ENCODE data around the gene CLRN1. TPM values are rescaled to one million over a fixed set of nuclear protein-coding genes. Genes with fewer than 3 reads are reported as not detected.

CLRN1 gene
- polyA plus RNA-seq, 1 of the 3 experiments (the other 2 are of a cell fraction): not detected

DNA sequence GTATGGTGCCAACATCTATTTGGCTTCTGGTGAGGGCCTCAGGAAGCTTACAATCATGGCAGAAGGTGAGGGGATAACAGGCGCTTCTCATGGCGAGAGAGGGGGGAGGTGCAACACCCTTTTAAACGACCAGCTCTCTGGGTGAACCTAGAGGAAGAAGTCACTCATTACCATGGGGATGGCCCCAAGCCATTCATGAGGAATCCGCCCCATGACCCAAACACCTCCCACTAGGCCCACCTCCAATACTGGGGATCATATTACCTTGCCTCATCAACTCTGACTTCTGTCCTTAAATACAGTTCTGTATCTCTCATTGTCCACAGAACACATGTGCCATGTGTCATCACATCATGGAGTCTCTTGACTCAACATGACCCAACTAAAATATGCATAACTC, 37.5 kb upstream of the CLRN1 start:
- 24% methylated on average over 4 of the region's 4 CpGs for WGBS (ENCODE audit: low lambda C conversion rate)
- Histone ChIP-seq H3K4me2 (no peak overlapping the region), H3K4me1 (ENCODE audit: control insufficient read depth in 1 of 2, insufficient read depth in 2 of 2, low read depth in 1 of 2, low read length in 1 of 2) (no peaks in the 10 kb centered on the region; a peak in 1 of 4 replicates), H3F3A (replicated peaks; ENCODE audit: insufficient read depth) (no peaks in the 10 kb centered on the region), H3K9me3 (no peaks in the 10 kb centered on the region), H3K36me3 (replicated peaks in 1 of 2; ENCODE audit: control insufficient read depth in 1 of 2, insufficient read depth in 2 of 2, low read length in 1 of 2) (no peaks in the 10 kb centered on the region), H4K20me1 (ENCODE audit: insufficient read depth) (no peaks in the 10 kb centered on the region), H3K9ac (no peak overlapping the region), H3K27me3 (ENCODE audit: insufficient read depth) (peaks cover 21% of the 10 kb centered on the region; the same call in 1 of the 2 replicates), H2AFZ (ENCODE audit: low read depth) (no peak overlapping the region), H3K4me3 (ENCODE audit: low read depth in 2 of 2, low read length in 1 of 2) (no peak overlapping the region), H3K9me2 (no peaks in the 10 kb centered on the region), H3K79me2 (ENCODE audit: insufficient read depth) (no peaks in the 10 kb centered on the region), H3K27ac (ENCODE audit: low read depth in 2 of 2, low read length in 1 of 2) (no peak overlapping the region)
- ChIA-PET POLR2A (no interaction called here), CTCF (no interaction called here)
- DNase-seq: no peak
- TF ChIP-seq EP300 (IDR thresholded peaks at IDR 0.05; ENCODE audit: borderline replicate concordance in 1 of 2, low read depth in 1 of 2, low read length in 1 of 2) (no peak), GABPA (IDR thresholded peaks at IDR 0.05; ENCODE audit: low read depth) (no peak), RFX5 (IDR thresholded peaks at IDR 0.05; ENCODE audit: low read length) (no peak), MEF2A (IDR thresholded peaks at IDR 0.05; ENCODE audit: borderline replicate concordance, low read depth) (no peak), SIN3A (IDR thresholded peaks at IDR 0.05; ENCODE audit: borderline replicate concordance, low read depth, low read length) (no peak), NRF1 (IDR thresholded peaks at IDR 0.05; ENCODE audit: low read depth, low read length) (no peak), RAD21 (IDR thresholded peaks at IDR 0.05; ENCODE audit: low read length) (no peak), FOSL2 (IDR thresholded peaks at IDR 0.05; ENCODE audit: borderline replicate concordance, low read depth) (no peak), RXRA (IDR thresholded peaks at IDR 0.05; ENCODE audit: borderline replicate concordance, low read depth) (no peak), POLR2AphosphoS5 (IDR thresholded peaks at IDR 0.05; ENCODE audit: low read depth, low read length) (no peak)
- TF ChIP-seq, protein P1, sequence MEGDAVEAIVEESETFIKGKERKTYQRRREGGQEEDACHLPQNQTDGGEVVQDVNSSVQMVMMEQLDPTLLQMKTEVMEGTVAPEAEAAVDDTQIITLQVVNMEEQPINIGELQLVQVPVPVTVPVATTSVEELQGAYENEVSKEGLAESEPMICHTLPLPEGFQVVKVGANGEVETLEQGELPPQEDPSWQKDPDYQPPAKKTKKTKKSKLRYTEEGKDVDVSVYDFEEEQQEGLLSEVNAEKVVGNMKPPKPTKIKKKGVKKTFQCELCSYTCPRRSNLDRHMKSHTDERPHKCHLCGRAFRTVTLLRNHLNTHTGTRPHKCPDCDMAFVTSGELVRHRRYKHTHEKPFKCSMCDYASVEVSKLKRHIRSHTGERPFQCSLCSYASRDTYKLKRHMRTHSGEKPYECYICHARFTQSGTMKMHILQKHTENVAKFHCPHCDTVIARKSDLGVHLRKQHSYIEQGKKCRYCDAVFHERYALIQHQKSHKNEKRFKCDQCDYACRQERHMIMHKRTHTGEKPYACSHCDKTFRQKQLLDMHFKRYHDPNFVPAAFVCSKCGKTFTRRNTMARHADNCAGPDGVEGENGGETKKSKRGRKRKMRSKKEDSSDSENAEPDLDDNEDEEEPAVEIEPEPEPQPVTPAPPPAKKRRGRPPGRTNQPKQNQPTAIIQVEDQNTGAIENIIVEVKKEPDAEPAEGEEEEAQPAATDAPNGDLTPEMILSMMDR (IDR thresholded peaks at IDR 0.05): no peak
- TF ChIP-seq, protein P2, sequence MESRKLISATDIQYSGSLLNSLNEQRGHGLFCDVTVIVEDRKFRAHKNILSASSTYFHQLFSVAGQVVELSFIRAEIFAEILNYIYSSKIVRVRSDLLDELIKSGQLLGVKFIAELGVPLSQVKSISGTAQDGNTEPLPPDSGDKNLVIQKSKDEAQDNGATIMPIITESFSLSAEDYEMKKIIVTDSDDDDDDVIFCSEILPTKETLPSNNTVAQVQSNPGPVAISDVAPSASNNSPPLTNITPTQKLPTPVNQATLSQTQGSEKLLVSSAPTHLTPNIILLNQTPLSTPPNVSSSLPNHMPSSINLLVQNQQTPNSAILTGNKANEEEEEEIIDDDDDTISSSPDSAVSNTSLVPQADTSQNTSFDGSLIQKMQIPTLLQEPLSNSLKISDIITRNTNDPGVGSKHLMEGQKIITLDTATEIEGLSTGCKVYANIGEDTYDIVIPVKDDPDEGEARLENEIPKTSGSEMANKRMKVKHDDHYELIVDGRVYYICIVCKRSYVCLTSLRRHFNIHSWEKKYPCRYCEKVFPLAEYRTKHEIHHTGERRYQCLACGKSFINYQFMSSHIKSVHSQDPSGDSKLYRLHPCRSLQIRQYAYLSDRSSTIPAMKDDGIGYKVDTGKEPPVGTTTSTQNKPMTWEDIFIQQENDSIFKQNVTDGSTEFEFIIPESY (IDR thresholded peaks at IDR 0.05; ENCODE audit: borderline replicate concordance, low read depth): no peak
- TF ChIP-seq, protein P3, sequence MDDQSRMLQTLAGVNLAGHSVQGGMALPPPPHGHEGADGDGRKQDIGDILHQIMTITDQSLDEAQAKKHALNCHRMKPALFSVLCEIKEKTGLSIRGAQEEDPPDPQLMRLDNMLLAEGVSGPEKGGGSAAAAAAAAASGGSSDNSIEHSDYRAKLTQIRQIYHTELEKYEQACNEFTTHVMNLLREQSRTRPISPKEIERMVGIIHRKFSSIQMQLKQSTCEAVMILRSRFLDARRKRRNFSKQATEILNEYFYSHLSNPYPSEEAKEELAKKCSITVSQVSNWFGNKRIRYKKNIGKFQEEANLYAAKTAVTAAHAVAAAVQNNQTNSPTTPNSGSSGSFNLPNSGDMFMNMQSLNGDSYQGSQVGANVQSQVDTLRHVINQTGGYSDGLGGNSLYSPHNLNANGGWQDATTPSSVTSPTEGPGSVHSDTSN (IDR thresholded peaks at IDR 0.05): no peak

DNA sequence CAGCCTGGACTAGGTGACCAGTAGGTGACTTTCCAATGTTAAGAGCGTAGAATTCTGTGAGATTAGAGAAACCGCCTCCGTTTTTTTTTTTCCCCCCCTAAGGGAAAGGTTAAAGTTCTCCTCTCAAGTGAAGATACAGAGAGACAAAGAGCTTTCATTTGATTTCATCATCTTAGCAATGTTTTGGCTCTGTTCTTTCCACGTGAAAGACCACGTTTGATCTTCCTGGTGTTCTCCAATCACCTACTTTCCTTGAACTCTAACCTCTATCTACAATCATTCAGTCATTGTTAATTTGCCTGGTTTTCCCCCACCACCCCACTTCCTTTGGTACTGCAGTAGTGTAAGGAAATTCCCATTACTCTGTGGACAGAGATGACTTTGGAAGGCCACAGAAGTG, 36.9 kb upstream of the CLRN1 start:
- no peaks in the 10 kb centered on the region for H3K79me2 ChIP-seq (ENCODE audit: insufficient read depth)
- H2AFZ ChIP-seq (ENCODE audit: low read depth): no peak overlapping the region
- H3K4me1 ChIP-seq (ENCODE audit: control insufficient read depth in 1 of 2, insufficient read depth in 2 of 2, low read depth in 1 of 2, low read length in 1 of 2): no peaks in the 10 kb centered on the region; a peak in 1 of 4 replicates
- TF ChIP-seq, protein P2 (IDR thresholded peaks at IDR 0.05; ENCODE audit: borderline replicate concordance, low read depth): no peak
- TF ChIP-seq TEAD4 (IDR thresholded peaks at IDR 0.05; ENCODE audit: borderline replicate concordance, insufficient read depth): no peak
- no peak for TF ChIP-seq FOSL2 (IDR thresholded peaks at IDR 0.05; ENCODE audit: borderline replicate concordance, low read depth)
- no peak for TF ChIP-seq FOXM1 (IDR thresholded peaks at IDR 0.05; ENCODE audit: low read depth)
- TF ChIP-seq TCF12 (IDR thresholded peaks at IDR 0.05): no peak
- no peak overlapping the region for H3K9ac ChIP-seq
- no peaks in the 10 kb centered on the region for H3F3A ChIP-seq (replicated peaks; ENCODE audit: insufficient read depth)
- ChIA-PET POLR2A (no interaction called here), CTCF (interaction anchor here (1.3 to 1.8 kb wide), 2 partner anchors 133 to 137 kb away, joined by 5 to 11 read pairs; no protein-coding TSS in a partner anchor)
- H3K4me2 ChIP-seq: no peak overlapping the region
- no peak for DNase-seq
- H3K9me3 ChIP-seq: no peaks in the 10 kb centered on the region
- H3K4me3 ChIP-seq (ENCODE audit: low read depth in 2 of 2, low read length in 1 of 2): no peak overlapping the region
- H4K20me1 ChIP-seq (ENCODE audit: insufficient read depth): no peaks in the 10 kb centered on the region
- H3K27me3 ChIP-seq (ENCODE audit: insufficient read depth): peaks cover 21% of the 10 kb centered on the region; the same call in 1 of the 2 replicates
- H3K9me2 ChIP-seq: no peaks in the 10 kb centered on the region
- 14% methylated on average over 5 of the region's 5 CpGs for WGBS (ENCODE audit: low lambda C conversion rate)
- H3K27ac ChIP-seq (ENCODE audit: low read depth in 2 of 2, low read length in 1 of 2): no peak overlapping the region
- H3K36me3 ChIP-seq (replicated peaks in 1 of 2; ENCODE audit: control insufficient read depth in 1 of 2, insufficient read depth in 2 of 2, low read length in 1 of 2): no peaks in the 10 kb centered on the region

All from SK-N-SH (cell line).